Left lobe of liver (tissue), 2 donors: ENCODE data around the gene KCNJ9. TPM values are rescaled to one million over a fixed set of nuclear protein-coding genes. Genes with fewer than 3 reads are reported as not detected.
"Not testable (repeated sequence)": the region's sequence is repeated elsewhere in the genome, so short reads cannot be mapped to it uniquely, and the experiment has no call there.

Experiments used
- ATAC-seq: fragments of 200-7000 bp; cut with Tn5 transposase; one replicate; pipeline ENCODE4 v1.9.1; 2020; ENCODE audit warnings: mild to moderate bottlenecking, moderate library complexity
- DNase-seq: peaks from one replicate; pipeline ENCODE4 v3.0.0-alpha.2; 2020; ENCODE audit warnings: low spot score
- total RNA-seq: library from RNA; stranded (reverse); gene quantifications from one replicate; pipeline ENCODE4 v1.2.1, GENCODE V29; 2021
- donor health status: DM: no; HTN: no; CAD: no; lungs with moderate emphysema.
- donor health status: DM: no; HTN: yes; CAD: no.

KCNJ9 gene
- total RNA-seq, 1 donor from 2014 or later: not detected

- ATAC-seq (no peak), DNase-seq (no peak)
Observed at GRCh38 chr1:160101717-160102522, 20.6 kb downstream of the KCNJ9 start.

- no peak for ATAC-seq
Observed at GRCh38 chr1:160103658-160104408, 22.5 kb downstream of the KCNJ9 start.

GRCh38 chr1:160104486-160104885, 23.1 kb downstream of the KCNJ9 start:
- ATAC-seq: no peak
- DNase-seq: no peak

More at GRCh38 chr1:160103658-160104408, 22.5 kb downstream of the KCNJ9 start:
- no peak for DNase-seq

- DNase-seq: no peak
- ATAC-seq: no peak
Observed at GRCh38 chr1:160105155-160105554, 23.8 kb downstream of the KCNJ9 start.

- no peak for ATAC-seq
- no peak for DNase-seq
Observed at GRCh38 chr1:160107512-160107911, 26.2 kb downstream of the KCNJ9 start.

- DNase-seq (no peak), ATAC-seq (peak; percentile 62)
Observed at GRCh38 chr1:160108888-160109662, 27.7 kb downstream of the KCNJ9 start.

- DNase-seq (no peak), ATAC-seq (no peak)
Observed at GRCh38 chr1:160109686-160110085, 28.3 kb downstream of the KCNJ9 start.

- ATAC-seq, DNase-seq: not testable (repeated sequence)
Observed at GRCh38 chr1:160111462-160111861, 30.1 kb downstream of the KCNJ9 start.

GRCh38 chr1:160112357-160112756, 31.0 kb downstream of the KCNJ9 start:
- DNase-seq (no peak), ATAC-seq (no peak)

GRCh38 chr1:160113407-160113806, 32.1 kb downstream of the KCNJ9 start:
- ATAC-seq (no peak), DNase-seq (no peak)

GRCh38 chr1:160114085-160114484, 32.7 kb downstream of the KCNJ9 start:
- DNase-seq: no peak
- no peak for ATAC-seq

GRCh38 chr1:160115545-160116282, 34.4 kb downstream of the KCNJ9 start, which contains the start of gene ATP1A2:
Gene ATP1A2, plus strand, starts transcription at chr1:160115759. Its CDS starts 103 bp downstream, at chr1:160115862.
- no peak for DNase-seq
- no peak for ATAC-seq

- DNase-seq (no peak), ATAC-seq (no peak)
Observed at GRCh38 chr1:160116283-160117147, 35.2 kb downstream of the KCNJ9 start.

GRCh38 chr1:160117300-160117699, 36.0 kb downstream of the KCNJ9 start:
- no peak for DNase-seq
- ATAC-seq: no peak

- ATAC-seq (peak; percentile 46), DNase-seq (no peak)
Observed at GRCh38 chr1:160117709-160118183, 36.4 kb downstream of the KCNJ9 start.

- ATAC-seq (no peak), DNase-seq (no peak)
Observed at GRCh38 chr1:160118928-160119327, 37.6 kb downstream of the KCNJ9 start.

GRCh38 chr1:160120797-160121196, 39.5 kb downstream of the KCNJ9 start:
- ATAC-seq (no peak), DNase-seq (no peak)

GRCh38 chr1:160121388-160121787, 40.0 kb downstream of the KCNJ9 start:
- ATAC-seq (no peak), DNase-seq (no peak)

GRCh38 chr1:160122978-160123495, 41.7 kb downstream of the KCNJ9 start:
- no peak for DNase-seq
- no peak for ATAC-seq
